NCI-H2227 (cell line): ENCODE results near the gene COX10.
"Not testable (repeated sequence)": the region's sequence is repeated elsewhere in the genome, so short reads cannot be mapped to it uniquely, and the experiment has no call there.

ENCODE experiments used
- DNase-seq: peaks from one replicate; lab custom pipeline; 2025; ENCODE audit not compliant: unreplicated experiment; lab: John Stamatoyannopoulos, UW

COX10 gene

DNA sequence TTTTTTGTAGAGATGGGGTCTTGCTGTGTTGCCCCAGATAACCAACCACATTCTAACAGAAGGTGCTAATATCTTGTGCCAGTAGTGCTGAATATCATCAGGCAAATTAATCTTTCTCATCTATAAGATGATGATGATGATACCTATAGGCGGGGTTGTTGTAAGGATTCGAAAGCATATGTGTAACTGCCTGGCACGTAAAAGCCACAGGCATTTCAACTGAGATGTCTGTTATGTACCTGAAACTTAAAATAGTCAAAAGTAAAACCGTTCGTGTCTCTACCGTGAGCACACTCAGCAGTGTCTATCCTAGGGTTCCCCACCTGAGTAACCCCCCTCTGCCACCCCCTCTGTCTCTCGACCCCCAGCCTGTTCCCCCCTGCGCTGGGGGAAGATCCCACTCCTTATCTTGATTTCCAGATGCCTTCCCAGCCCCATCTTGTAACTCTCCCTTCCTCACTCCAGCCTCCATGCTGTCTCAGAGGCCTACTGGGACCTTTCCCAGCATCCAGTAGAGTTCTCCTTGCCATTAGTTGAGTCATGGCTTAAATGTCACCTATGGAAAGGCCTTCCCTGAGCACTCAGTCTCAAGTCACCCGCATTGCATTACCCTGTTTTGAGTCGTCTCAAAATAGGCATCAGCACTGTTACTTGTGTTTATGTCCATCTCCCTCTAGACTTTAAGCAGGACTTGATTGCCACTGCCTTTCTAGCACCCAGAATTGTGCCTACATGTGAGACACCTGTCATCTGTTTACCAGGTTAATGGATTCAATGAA is 133.3 kb downstream of the COX10 start:
- no peak for DNase-seq

DNA sequence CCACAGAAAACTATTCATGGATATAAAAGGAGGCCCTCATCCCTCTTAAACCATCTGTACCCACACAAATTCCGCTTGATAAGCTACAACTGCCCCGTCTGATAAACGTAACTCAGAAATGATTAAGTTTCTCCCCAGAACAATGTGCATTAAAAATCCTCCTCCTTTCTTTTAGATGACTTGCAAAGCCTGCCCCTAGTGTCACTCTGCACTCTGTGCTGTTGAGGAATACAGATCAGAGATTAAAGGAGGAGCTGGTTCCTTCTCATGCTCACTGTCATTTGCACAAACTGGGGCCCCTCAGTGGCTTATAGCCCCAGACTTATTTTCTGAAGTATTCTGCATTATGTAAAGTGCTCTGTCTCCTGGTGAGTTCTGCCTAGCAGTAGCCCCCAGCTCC is 134.1 kb downstream of the COX10 start:
- no peak for DNase-seq

DNA sequence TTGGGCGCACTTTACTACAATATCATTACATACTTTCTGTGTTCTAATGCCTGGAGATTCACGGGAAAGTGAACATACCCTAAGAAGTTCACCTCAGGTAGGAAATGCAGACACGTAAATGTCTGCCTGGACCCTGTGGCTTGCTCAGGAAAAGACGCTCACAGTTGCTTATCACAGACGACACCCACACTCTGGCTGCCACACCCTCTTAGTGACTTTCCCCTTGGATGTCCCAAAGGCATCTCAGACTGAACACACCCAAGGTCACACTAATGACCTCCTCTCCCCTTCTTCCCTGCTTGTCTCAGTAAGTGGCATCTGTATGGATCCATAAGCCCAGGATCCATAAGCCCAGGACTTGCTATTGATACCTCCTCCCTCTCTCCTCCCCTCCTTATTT is 134.8 kb downstream of the COX10 start:
- no peak for DNase-seq

GRCh38 chr17:14204546-14204945 is 135.2 kb downstream of the COX10 start:
- no peak for DNase-seq

DNA sequence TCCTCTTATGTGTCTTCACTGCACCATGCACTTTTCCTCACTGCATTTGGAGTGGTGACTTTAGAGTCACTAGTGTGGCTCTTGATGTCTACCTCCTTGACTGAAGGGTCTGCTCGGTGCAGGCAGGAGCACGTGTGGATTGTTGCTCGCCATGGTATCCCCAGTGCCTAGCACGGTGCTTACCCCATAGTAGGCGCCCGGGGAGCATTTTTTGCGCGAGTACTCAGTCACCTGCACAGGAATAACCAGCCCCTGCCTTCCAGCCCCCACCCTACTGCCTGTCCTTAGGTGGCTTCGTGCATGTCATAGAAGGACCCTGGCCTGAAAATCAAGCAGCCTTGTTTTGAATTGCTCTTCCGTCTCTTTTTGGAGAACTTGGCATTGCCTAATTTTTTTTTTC is 136.1 kb downstream of the COX10 start:
- DNase-seq = no peak

- no peak for DNase-seq
Observed at GRCh38 chr17:14205992-14206461, 136.7 kb downstream of the COX10 start.

DNA sequence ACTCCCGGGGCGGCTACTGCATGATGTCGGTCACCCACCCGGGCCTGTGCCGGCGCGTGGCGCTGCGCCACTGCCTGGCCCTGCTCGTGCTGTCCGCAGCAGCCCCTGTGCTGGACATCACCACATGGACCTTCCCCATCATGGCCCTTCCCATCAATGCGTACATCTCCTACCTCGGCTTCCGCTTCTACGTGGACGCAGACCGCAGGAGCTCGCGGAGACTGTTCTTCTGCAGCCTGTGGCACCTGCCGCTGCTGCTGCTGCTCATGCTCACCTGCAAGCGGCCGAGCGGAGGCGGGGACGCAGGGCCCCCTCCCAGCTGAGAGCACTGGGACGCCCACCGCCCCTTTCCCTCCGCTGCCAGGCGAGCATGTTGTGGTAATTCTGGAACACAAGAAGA is 137.6 kb downstream of the COX10 start:
- no peak for DNase-seq

GRCh38 chr17:14207791-14208190 is 138.5 kb downstream of the COX10 start:
- no peak for DNase-seq

GRCh38 chr17:14209215-14209614 is 139.9 kb downstream of the COX10 start:
- DNase-seq = no peak

DNA sequence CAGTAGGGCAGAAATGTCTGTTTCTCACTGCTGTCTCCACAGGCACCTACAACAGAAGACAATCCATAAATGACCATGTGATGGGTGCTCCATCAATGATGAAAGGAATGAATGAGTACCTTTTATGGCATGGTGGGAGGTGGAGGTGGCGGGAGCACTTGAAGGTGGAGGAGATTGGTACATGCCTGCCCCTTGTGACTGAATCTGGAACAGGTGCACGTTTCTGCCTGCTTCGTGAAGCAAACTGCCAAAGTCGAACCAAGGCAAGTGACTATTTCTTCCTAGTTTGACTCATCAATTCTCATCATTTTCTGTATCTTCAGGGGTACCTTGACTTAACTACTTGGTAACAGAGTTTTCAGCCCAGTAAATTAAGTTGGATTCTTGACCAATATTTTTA is 141.9 kb downstream of the COX10 start:
- no peak for DNase-seq

DNA sequence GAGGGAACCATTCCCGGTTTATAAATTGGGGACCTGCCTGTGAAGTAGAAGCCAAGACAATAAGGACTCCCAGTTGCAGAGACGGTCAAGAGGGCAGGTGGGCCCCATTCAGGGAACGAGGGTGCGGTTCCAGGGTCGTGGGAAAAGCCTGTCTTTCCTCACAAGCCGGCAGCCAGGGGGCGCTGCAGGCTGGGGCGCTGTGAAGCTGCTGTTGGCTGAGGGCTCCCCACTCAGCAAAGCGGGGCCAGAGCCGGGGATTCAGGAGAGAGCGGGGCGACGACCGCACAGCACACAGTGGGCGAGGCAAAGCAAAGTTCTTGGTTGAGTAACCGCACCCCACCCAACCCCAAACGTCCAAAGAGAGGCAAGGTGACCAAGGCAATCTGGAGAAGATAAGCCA is 142.5 kb downstream of the COX10 start:
- no peak for DNase-seq

GRCh38 chr17:14212401-14212800 is 143.1 kb downstream of the COX10 start:
- no peak for DNase-seq

DNA sequence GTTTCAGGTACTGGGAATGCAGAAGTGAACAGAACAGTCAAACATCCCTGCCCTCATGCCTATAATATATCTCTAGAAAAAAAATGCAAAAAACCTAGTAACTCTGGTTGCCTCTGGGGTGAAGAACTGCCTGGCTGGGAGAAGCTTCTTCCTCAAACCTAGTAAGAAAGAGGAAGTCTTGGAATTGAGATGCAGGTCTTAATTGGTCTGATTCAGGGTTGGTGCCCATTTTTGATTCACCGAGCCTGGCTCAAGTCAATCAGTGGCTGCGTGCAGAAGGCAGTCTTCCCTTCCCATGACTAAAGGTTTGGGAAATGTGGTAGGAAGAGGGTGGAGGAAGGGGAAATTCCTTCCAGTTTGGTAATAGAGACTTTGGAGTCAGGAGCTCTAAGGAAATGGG is 145.0 kb downstream of the COX10 start:
- no peak for DNase-seq

- DNase-seq = no peak
Observed at GRCh38 chr17:14222611-14223010, 153.3 kb downstream of the COX10 start.

DNA sequence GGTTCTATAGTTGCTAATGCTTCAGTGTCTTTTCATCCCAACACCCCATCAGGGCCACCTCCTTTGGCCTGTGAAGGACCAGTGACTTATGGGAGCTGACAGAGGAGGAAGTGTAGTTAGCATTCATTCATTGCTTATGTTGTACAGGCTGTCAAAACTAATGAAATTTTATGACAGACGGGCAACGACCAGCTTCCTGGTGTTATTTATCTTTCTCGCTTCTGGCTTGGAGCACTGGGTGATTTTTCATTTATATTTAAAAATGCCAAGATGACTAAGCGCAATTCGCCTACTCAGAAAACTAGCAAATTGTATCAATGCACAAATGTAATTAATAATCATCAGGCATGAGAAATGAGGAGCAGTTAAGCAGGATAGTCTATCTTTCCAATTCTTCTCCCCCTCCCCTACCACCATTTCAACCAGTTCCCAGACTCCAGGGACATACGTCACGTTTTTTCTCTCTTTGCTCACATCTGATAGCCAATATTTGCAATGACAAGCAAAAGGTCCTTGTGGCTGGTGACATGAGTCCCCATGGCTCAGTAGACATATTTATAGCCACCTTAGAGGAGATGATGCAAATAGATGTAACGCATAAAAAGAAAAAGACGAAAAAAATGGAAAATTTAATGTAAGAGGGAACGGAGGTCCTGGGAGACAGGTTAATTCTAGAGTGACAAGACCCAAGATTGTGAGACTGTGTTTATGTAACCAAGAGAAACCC is 156.1 kb downstream of the COX10 start:
- no peak for DNase-seq

GRCh38 chr17:14227052-14227451 is 157.7 kb downstream of the COX10 start:
- DNase-seq = no peak

DNA sequence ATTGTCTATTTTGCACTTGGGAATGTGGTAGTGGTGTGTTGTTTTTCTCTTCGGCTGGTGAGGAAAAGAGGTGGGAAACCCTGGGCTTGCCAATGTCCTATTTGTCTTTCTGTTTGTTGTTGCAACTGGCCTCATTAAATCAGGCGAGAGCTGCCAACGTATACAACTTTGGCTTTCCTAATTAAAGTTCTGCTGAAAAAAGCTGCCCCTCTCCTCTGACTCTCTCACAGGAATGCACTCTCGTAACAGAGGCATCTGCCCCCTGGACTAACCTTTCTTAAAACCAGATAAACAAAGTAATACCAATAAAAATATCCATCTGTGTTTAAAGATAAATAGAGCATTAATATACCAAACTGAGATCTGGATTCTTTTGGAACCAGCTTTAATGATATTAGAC is 159.6 kb downstream of the COX10 start:
- no peak for DNase-seq

- DNase-seq = not testable (repeated sequence)
Observed at GRCh38 chr17:14231187-14231586, 161.9 kb downstream of the COX10 start.

- DNase-seq = not testable (repeated sequence)
Observed at GRCh38 chr17:14235047-14235446, 165.7 kb downstream of the COX10 start.

DNA sequence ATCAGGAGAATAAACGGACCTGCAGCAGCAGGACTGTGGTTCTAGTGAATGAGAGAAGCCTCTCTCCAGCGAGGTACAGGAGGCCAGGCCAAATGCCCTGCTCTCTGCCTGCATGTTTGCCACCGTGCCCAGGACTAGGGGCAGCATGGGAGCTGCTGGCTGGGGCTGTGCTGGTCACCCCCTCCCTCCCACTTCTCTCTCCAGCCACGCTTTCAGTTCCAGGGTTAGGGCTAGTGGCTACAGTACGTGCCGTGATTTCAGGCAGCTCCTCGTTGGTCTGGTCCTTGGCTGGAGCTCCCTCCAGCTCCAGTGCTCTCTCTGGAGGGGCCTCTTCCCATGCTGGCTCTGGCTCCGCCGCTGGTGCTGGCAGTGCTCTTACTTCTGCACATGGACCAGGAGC is 166.7 kb downstream of the COX10 start:
- not testable (repeated sequence) for DNase-seq

- DNase-seq = not testable (repeated sequence)
Observed at GRCh38 chr17:14236762-14237161, 167.5 kb downstream of the COX10 start, which contains the start of gene CDRT15. CDRT15 (minus strand) TSS chr17:14236862; CDS start chr17:14236833, 29 bp downstream.

DNA sequence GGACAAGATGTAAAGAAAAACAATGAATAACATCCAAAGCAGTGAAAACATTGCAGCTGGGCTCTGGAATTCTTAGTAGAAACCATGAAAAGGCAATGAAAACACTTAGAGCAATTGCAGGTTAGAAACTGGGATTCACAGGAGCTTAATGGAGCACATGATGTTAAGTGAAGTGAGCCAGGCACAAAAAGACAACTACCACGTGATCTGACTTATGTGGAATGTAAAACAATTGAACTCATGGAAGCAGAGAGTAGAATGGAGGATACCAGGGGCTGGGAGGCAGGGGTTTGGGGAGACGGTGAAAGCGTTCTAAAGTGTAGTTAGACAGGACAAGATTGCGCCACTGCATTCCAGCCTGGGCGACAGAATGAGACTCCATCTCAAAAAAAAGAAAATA is 170.0 kb downstream of the COX10 start:
- not testable (repeated sequence) for DNase-seq
